ENCODE measurements around the gene CALCB.
"Not testable (repeated sequence)": the region's sequence is repeated elsewhere in the genome, so short reads cannot be mapped to it uniquely, and the experiment has no call there.

CALCB gene, protein sequence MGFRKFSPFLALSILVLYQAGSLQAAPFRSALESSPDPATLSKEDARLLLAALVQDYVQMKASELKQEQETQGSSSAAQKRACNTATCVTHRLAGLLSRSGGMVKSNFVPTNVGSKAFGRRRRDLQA

DNA sequence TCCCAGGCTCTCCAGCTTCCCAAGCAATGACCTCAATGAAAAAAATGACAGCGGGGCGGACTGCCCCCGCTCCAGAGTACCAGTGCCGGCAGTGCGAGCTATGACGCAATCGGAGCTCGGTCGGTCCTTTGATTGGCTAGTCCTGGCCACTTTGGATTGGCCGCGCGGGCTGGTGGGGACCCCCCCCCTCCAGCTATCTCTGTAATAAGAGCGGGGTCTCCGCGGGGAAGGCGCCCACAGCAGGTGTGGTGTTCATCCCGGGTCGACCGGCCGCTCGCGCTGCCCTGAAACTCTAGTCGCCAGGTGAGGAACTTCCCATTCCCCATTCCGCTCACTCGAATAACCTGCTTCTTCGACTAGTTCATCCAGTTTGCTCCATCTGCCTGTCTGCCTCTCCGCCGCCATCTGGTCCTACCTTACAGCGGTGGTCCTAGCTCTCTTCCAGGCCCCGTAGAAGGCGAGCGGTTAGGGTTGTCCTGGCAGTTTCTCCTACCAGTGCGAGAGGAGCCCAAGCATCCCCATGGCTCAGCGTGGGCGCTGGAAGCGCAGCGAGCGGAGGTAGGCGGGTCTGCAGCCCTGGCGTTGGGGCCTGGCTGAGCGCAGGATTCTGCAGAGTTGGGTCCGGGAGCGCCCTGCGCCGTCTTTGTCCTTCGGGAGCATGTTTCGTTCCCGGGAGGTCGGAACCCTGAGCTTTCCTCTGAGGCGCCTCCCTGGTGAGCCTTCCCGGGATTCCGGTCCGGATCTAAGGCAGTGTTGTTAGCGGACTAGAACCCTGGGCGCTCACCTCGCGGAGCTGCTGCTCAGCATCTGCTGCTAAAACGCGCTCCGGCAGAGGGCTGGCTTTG lies at the start of gene CALCB:
CALCB (plus strand) TSS at position 233 of the 845 bp plus-strand sequence. CDS start 1,126 bp downstream, outside the sequence.
- no peak for DNase-seq

DNA sequence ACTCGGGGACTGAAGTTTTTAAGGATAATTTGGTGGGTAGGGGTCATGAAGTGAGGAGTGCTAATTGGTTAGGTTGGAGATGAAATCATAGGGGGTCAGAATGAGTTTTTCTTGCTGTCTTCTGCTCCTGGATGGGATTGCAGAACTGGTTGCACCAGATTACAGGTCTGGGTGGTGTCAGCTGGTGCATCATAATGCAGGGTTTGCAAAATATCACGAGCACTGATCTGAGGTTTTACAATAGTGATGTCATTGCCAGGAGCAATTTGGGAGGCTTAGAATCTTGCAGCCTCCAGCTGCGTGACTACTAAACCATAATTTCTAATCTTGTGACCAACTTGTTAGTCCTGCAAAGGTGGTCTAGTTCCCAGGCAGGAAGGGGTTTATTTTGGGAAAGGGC lies 46.4 kb upstream of the CALCB start:
- no peak for DNase-seq

DNA sequence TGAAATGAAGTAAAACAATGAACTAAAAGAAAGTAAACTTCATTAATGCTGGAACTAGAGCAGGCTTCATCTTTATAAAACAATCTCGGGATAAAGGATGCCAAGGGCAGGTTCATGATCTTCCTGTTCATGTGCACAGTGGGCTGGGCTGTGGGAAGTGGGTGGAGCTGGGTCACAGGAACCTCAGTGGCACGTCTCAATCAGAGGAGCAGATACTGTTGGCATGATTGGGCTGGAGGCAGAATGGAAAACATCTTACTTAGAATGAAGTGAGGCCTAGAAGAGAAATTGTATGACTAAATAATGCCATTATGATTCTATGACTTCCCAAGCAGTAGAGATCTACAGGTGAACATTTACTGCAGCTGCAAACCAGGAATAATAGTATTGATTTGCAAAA lies 45.4 kb upstream of the CALCB start:
- no peak for DNase-seq

DNA sequence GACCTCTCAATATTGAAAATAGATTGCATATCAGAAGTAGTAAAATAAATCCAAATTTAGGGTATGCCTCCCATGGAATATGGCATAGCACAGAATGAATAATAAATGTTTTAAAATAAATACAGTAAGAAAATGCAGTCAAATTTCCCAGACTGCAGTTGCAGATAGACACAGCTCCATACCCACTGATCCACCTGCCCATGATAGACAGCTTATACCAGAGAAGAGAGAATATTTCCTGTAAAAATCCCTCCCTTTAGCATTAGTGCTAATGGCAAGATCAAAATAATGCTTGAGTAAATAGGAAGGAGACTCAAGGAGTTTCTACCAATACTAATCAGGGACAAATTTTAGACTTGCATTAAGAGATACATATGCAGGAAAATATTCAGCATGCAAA lies 45.0 kb upstream of the CALCB start:
- DNase-seq: no peak

DNA sequence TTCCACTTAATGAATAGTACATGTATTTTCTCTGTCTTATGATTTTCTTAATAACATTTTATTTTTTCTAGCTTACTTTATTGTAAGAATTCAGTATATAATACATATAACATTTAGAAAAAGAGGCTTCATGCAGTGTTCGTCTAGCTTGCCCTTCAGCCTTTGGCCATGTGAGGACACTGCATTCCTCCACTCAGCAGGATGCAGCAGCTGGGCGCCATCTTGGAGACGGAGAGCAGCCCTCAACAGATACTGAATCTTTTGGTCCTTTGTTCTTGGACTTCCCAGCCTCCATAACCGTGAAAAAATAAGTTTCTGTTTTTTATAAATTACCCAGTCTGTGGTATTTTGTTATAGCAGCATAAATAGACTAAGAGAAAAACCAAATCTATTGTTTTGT lies 41.4 kb upstream of the CALCB start:
- DNase-seq: not testable (repeated sequence)

DNA sequence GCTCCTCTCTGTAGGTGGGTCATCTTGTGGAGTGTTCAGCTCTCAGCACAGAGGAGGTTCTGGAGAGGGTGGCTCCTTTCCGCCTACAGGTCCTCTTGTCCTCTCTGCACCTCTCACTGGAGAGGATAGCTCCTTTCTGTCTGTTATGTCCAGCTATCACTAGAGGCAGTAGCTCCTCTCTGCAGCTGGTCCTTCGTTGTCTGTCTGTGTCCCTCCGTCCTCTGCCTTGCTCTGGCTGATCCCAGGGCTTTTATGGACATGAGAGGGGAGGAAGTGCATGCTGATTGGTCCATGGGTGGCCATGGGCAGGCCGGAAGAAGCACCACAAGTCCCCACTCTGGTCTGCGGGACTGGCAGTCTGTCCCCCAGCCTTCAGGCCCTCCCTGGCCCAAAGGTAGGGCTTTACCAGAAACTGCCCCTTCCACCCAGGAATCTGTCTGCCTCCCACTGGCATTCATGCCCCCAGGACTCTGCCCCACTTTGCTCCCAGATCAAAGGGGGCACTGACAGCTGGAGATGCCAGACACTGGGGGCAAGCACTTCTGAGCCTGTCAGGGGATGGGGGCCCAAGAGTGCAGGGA lies 38.6 kb upstream of the CALCB start:
- no peak for DNase-seq

DNA sequence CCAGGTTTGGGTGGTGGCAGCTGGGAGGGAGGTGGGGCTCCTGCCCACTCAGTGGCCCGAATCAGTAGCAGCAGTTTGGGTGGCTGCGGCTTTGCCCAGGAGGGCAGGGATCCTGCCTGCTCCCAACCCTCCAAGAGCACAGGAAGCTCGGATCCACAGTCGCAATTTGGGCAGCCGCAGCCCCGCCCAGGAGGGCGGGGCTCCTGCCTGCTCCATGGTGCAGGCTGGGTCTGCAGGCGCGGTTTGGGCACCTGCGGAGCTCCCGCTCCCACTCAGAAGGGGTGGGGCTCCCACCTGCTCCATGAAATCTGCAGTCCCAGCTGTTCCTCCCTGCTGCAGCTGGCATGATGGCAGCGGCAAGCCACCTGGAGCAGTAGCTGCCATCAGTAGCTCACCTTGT lies 38.1 kb upstream of the CALCB start:
- DNase-seq: no peak

DNA sequence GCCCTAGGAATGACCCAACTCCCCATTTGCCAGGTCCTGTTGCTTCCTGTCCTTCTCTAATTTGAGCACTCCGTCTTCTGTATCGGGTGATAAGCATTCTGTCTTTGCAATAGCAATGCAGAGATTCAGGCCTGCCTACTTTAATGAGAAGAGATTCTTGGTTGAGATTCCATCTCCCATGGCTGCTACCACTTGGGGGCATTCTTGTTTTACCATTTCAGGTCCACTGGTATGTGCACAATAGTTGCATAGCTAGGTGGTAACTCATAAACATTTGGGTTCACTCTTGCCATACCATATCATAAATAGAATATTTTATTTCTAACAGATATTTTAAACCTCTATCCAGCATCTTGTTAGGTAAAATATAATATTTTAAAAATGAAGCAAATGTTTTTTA lies 34.4 kb upstream of the CALCB start:
- DNase-seq: no peak

DNA sequence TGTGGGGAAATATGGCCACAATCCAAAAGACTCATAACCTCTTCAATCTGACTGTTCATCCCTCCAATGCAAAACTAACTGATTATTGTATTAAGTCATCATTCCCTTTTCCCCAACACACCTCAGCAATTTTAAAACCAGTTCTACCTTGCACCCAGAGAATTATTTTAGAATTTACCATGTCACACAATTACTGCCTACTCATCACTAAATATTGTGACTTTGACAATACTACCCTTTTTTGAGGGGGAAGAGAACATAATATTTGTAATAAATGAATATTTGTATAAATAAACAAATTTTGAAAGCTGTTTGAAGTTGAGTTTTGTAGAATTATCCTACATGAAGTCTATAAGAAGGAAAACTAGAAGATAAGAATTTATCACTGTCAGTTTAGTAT lies 28.2 kb upstream of the CALCB start:
- DNase-seq: no peak

DNA sequence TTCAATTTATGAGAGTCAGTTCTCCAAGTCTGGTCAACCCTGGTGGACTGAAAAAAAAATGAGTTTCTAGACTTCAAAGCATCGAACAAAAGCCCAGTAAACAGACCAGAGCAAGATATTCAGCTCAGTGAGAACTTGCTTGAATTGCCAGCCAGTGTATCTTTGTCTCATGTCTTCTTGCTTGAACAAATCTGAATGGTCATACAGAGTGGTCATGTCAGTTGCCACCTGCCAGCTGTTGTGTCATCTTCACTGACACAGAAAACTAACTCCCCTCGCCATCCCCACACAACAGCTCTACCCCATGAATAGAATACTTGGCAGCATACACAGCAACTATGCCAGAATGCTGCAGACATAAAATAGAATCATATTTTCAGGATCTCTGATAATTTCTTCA lies 27.5 kb upstream of the CALCB start:
- DNase-seq: no peak

DNA sequence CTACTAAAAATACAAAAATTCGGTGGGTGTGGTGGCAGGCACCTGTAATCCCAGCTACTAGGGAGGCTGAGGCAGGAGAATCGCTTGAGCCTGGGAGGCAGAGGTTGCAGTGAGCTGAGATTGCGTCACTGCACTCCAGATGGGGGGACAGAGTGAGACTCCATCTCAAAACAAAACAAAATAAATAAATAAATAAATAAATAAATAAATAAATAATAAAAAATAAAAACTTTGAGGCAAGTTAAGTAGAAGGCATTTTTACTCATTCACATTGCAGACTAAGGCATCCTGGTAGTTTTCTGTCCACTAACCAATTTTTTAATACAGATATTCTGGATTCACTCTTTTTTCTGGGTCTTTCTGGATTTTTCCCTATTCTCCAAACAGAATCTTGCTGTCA lies 26.7 kb upstream of the CALCB start:
- not testable (repeated sequence) for DNase-seq

DNA sequence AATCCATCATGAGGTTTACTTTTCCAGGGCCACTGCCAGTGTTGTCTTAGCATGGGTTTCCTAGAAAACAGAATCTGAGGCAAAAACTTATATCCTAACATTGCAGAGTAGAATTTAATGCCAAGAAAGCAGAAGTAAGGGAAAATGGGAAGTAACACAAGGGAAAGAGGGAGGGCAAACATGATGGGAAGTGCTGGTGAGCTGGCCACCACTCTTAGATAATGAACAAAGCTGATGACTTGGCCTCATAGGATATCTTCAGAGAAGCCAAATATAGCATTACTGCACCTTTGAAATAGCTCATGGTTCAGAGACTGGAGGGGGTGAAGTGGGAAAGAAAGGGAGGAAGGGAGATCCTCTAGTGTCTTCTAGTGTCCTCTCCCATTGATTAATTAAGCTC lies 24.8 kb upstream of the CALCB start:
- DNase-seq: no peak

DNA sequence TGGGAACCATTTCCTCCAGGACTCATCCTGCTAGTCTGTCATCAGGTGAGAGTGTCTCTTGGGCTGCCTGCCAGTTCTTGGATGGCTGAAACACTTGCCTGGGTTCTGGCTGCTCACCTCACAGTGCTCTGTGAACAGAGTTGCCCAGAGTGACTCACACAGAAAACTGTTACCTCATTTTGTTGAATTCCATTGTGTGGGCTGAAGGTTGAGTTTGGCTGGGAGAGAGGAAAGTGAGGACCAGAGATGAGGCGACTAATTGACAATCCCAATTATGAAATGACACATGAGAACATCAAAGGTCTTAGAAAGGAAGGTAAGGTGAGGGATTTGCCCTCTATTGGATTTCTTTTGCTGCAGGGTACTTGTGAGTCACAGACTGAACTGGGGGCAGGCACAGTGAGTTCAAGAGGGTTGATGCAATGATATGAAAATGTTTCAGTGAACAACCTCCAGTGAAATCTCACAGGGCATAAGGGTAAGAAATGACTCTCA lies 20.2 kb upstream of the CALCB start:
- DNase-seq: no peak

DNA sequence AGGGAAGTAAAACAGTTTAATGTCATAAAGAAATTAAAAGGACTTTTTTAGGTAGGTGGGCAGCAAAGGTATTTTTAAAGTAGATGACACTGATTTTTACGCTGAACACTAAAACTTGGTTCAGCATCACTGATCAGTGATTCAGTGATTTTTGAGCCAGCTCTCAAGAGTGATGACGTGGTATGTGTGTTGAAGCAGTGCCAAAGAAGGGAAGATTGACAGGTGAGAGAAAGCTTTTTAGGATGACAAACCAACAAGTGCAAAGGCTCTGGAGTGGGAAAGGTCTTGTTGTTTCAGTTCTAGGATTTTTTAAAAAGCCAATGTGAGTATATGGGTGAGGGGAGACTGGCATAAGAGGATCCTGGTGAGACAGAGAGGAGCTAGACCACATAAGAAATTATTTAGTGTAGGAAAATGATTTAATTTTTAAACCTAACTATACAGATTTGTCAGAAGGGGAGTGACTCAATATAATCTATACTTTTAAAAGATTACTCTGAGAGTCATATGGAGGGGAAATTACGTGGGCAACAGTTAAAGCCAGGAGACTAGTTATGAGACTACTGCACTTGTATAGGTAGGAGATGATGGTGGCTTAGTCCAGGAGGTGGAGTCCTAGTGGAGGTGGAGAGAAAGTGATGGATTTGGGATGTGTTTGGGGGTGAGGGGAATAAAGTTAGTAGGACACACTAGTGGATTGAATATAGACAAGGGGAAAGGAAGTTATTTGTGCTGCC lies 17.6 kb upstream of the CALCB start:
- DNase-seq: no peak

DNA sequence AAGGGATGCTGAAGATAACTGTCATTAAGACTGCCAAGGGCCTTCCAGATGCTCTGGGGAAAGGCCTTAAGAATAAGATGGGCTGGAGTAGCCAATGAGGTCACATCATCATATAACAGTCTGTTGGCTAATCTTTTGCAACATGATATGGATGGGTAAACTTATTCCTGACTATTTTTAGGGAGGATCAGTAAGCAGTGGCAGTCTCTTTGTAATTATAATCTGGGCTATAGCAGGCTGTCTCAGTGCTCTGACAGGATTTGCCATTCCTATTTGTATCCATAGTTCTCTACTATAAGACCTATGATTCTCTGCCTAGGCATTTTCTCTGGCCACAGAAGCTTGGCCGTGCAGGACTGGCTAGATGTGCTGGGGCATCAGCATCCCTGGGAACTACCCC lies 16.1 kb upstream of the CALCB start:
- no peak for DNase-seq

DNA sequence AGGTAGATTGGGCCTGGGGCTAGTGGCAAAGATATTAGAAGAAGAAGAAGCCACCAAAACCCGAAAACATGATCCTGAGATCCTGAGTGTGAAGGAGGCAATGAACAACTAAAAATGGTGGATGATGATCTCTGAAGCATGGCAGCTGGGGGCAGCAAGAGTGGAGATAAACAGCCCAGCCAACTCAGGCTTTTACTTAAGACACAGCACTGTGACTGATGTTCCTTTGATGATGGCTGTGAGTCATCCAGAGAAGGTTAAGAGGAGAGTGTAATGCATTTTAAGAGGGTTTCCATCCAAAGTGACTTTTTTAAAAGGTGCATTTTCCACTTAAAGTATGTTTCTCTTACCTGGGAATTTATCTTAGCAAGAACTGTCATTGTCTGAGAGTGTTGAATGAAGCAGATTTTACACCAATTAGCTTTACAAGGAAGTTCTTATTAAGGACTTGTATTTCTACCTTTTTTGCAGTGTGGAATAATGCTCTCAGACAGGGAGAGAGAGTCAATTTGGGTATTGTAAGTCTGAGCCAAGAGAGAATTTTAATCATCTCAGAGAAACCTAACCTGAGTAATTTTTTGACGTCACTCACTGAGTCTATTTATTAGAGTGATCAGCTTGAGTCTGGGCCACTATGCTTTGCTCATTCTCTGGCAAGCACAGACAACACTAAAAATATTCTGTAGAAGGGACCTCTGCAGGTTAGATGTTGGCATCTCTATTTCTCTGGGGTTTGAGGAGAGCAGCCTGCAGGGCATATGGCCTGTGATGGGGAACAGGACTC lies 14.1 kb upstream of the CALCB start:
- DNase-seq: no peak

DNA sequence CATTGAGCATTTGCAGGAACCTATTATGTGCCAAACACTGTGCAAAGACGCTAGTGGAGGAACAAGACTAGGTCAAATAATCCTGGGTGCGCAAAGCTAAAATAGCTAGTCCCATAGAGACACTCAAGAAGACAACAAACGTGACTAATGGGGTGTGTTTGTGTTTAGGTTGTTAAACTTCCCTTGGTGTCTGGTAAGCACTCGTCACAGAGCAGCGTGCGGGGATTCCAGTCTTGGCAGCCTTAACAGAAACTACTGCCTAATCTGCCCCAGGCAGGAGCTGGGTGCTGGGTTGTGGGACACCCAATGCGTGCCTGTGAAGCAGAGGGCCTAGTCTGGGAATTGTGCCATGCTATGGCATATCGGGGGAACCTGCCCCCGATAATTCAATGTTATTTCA lies 10.8 kb upstream of the CALCB start:
- DNase-seq: no peak

DNA sequence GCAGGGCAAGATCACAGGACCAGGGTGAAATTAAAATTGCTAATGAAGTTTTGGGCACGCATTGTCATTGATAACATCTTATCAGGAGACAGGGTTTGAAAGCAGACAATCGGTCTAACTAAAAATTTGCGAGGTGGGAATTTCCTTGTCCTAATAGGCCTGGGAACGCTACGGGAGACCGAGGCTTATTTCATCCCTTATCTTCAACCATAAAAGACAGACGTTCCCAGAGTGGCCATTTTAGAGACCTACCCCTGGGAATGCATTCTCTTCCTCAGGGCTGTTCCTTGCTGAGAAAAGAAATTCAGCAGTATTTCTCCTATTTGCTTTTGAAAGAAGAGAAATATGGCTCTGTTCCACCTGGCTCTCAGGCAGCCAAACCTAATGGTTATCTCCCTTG lies 3.6 kb upstream of the CALCB start:
- not testable (repeated sequence) for DNase-seq

DNA sequence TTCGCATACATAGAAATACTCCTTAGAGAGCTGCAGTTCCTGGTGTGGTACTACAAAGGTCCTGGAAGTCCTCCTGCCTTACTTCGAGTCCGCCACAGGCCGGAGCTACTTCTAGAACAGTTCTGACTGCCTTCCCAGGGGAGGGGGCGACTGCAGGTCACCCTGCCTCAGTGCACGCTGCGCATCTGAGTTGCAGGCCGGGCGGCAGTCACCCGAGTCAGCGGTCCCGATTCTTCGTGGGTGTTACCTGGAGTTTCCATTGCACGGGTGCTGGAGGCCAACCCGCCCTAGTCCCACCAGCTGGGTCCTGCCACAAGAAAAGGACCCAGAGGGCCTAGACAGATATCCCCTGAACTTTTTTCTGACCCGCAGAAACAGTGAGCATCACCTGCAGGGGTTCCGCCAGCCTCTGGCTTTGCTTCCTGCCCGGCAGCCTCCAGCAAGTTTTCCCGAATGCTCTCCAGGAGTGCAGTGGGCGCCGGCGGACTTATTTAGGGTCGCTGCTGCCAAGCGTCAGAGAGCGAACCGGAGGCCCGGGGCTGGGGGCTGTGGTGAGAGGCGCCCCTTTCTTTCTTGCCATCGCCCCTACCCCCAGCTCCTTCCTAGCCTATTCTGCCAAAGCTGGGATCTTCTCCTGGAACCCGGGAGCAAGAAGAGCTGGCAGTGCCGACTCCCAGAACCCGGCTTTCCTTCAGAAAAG lies 1.7 kb upstream of the CALCB start:
- no peak for DNase-seq

DNA sequence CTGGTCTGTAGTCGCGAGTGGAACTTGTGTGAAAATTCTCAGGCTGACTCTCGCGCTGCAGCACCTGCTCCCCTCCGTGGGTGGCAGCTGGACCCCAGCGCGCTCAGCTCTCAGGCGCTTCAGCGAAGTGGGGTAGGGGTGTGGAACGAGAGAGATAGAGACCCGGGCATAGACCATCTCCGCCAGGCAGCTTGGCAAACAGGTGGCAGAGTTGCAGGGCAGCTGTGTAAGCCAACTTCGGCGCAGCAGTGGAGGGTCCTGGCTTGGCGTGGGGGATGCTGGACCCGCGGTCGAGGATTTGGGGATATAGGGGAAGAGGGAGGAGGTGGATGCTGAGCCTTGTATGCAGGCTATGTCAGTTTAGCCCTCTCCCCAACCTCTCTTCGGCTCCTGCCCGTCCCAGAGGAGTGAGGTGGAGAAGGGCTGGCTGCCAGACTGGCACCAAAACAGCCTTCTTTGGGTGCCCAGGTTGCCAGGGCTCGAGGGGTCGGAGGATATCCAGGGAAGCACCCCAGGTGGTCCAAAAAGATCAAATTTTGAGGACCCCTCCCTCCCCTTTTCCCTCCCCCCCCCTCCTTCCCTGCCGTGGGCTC lies 746 bp upstream of the CALCB start:
- DNase-seq: no peak

Measured in NCI-H187 treated with DMSO at 0.1 percent for 48 hours (cell line).